GM21360 (cell line): Measurements from ENCODE around the gene PARP11.

Experiments
- ATAC-seq: cut with Tn5 transposase; IDR thresholded peaks from one replicate; pipeline ENCODE4 v1.9.1; 2021; ENCODE audit warnings: mild to moderate bottlenecking, moderate library complexity; ENCODE audit not compliant: unreplicated experiment

Gene PARP11, protein sequence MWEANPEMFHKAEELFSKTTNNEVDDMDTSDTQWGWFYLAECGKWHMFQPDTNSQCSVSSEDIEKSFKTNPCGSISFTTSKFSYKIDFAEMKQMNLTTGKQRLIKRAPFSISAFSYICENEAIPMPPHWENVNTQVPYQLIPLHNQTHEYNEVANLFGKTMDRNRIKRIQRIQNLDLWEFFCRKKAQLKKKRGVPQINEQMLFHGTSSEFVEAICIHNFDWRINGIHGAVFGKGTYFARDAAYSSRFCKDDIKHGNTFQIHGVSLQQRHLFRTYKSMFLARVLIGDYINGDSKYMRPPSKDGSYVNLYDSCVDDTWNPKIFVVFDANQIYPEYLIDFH

DNA sequence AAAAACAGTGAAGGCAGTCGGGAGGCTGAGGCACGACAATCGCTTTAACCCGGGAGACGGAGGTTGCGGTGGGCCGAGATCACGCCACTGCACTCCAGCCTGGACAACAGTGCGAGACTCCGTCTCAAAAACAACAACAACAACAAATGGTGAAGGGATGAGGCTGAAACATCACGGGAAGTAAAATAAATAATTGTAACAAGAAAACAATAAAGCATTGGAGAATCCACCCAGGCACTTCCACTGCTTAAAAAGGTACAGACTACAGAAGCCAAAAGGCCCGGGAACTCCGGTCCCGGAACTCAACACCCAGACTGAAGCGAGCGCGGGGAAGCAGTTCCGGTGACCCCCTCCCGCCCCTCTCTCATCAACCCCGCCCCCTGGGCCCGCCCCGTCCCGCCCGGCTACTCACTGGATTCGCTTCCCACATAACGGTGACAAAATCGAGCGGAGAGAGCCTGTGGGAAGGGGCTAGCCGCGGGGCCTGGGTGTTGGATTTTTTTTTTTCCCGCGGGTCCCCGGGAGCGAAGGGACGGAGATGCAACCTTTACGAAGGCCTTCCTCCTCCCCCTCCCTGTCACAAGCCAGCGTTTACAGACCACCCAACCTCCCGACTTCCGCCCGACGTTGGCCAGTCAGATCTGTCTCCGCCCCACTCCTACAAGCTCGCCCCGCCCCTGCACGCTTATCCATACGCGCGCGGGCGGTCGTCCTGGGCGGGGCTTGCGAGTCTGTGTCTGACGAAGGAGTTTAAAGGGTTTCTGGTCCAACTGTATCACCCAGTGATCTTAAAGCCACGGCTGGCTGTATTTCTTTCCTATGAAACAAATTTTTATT lies at the start of gene PARP11:
PARP11 (minus strand) TSS at position 600 of the 837 bp plus-strand sequence; CDS start at position 430, 170 bp downstream.
- peak; percentile 93 for ATAC-seq

DNA sequence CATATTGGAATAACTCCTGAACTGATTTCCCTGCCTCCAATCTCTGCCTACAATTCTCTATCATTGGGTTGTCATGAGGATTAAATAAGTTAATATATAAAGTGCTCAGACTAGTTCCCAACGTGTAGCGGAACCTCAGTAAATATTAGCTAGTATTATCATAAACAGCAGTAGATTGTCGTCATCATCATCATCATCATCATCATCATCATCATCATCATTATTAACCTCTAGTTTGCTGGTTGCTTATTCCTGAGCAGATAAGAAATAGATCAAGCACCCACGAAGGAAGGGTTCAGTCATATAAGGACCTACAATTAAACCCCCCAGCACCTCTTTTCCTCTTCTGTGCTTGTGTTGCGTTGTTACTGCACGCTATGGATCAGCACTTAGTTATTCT lies 48.8 kb upstream of the PARP11 start:
- no peak for ATAC-seq

DNA sequence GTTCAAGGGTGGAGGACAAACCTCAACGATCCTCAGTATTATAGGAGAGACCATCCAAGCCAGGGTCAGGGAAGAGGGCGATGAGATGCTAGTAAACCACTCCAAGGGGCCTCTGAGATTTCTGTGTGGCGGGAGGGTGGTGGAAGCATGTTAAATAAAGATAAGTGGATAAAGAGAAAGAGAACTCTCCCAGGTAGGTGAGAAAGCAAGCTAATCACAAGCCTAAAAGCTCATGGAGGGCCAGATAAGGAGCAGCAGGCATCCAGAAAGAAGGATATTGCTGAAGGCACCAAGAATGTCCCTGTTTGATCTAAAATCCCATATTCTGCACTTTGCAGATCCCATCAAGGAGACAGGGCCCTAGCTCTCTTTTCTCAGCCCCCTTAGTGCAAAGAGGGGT lies 48.3 kb upstream of the PARP11 start:
- no peak for ATAC-seq

DNA sequence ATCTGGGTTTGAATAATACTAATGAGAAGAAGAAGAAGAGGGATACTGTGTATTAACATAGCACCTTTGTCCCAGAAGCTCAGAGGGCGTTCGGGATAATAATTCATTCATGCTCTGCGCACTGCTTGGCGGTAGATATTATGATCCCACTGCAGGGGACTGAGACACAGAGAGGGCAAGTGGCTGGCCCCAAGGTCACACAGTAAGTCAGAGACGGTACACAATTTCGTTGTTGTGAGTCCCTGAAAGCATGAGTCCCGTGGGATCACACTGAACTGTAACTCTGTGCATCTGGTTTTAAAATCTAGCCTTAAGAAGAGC lies 47.9 kb upstream of the PARP11 start:
- ATAC-seq = no peak

DNA sequence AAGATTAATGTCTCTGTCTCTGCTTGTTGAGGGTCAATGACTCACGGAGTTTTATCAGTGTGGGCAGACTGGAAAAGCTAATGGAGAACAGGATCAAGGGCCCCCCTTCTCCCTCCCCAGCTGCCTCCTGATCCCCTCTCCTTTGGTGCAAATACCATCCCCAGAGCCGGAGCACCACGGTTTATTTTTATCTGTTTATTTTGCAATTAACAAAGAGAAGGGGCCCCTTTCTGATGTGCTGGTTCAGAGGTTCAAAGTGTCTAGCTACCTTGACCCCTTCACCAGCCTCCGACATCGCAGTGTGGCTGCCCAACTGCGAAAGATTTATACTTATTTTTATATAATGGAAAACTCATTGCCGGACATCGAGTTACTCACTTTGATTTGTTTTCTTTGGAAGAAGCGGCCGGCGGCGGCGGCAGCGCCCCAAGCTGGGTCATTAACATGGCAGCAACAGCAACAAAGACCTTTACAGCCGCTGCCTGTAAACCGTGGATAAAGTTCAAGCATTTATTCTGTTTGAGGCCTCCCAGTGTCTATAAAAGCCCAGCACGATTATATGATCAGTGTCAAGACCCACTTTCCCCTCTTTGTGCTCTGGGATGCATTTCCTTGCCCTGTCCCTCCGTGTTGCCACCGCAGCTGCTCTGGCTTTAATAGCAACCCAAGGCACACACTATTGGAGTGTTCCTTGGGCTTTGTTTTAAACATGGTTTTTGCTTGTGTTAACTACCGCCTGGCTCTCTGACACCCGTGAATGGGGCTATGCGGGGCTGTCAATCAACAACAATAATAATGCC lies 47.4 kb upstream of the PARP11 start:
- no peak for ATAC-seq

DNA sequence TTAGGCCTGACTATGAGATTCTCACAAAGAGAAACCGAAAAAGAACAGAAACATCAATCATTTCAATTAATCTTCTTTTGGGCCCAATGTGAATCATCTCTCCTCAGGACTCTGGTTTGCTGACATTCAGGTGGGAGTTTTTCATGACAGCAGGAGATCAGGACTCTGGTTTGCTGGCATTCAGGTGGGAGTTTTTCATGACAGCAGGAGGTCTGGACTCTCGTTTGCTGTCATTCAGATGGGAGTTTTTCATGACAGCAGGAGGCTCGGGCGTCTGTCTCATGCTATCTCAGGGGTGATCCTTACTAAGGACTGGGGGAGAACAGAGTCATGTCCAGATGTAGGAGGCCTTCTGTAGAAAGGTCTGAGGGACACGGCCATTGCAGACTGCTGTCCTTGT lies 40.1 kb upstream of the PARP11 start:
- no peak for ATAC-seq

DNA sequence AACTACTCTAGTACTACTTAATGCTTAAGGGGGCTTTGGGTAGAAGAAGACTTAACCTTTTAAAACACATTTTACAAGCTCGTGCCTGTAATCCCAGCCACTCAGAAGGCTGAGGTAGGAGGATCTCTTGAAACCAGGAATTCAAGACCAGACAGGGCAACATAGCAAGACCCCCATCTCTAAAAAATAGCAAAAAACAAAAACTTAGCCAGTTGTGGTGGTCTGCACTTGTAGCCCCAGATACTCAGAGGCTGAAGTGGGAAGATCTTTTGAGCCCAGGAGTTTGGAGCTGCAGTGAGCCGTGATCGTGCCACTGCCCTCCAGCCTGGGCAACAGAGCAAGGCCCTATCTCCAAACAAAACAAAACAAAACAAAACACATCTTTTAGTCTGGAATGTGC lies 39.7 kb upstream of the PARP11 start:
- no peak for ATAC-seq

DNA sequence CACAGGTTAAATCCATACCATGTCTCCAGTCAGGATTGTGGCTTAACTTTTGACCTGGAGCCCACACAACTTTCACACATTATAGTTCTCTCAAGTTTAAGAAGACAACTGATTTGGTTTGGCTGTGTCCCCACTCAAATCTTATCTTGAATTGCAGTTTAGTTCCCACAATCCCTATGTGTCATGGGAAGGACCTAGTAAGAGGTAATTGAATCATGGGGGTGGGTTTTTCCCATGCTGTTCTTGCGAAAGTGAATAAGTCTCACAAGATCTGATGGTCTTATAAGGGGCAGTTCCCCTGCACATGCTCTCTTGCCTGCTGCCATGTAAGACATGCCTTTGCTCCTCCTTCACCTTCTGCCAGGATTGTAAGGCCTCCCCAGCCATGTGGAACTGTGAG lies 38.2 kb upstream of the PARP11 start:
- no peak for ATAC-seq

DNA sequence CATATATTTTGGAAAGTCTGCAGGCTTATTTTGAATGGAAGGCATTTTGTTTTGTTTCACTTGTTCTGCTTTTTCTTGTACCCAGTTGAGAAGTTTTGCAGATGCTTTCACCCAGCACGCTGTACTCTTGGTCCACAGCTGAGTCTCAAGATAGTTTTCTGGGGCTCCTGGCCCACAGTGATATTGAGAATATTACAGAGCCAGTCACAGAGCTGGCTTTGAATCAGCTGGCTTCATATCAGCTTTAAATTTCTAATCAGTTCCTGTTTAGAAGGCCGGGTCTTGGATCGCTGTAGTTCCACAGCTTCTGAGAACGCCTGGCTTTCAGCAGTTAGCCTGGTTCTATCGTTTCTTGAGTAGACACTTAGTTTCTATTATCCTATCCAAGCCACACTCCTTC lies 32.5 kb upstream of the PARP11 start:
- no peak for ATAC-seq

DNA sequence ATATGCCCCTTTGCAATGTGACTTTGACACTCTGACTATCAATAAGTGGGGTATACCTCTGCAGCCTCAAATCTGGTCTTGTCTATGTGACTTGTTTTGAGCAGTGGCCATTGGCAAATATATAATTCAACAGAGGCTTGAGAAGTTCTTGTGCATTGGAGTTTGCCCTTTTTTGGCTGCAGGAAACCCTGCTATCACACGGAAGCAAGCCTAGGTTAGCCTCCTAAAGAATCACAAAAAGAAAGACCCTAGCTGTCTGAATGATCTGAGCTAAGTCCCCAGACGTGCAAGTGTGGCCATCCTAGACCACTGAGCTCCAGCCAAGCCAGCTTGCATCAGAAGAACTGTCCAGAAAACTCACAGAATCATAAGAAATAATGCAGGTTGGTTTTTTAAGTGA lies 31.8 kb upstream of the PARP11 start:
- ATAC-seq = no peak

DNA sequence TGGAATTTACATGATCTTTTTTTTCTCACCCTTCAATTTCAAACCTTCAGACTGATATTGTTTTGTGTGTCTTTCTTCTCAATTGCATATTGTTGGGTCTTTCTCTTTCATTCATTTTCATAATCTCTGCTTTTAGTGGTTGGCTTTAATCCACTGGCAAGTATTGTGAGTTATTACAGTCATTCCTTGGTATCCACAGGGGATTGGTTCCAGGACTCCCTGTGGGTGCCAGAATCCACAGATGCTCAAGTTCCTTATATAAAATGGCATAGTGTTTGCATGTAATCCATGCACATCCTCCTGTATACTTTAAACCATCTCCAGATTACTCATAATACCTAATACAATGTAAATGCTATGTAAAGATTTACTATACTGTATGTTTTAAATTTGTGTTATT lies 29.7 kb upstream of the PARP11 start:
- no peak for ATAC-seq

DNA sequence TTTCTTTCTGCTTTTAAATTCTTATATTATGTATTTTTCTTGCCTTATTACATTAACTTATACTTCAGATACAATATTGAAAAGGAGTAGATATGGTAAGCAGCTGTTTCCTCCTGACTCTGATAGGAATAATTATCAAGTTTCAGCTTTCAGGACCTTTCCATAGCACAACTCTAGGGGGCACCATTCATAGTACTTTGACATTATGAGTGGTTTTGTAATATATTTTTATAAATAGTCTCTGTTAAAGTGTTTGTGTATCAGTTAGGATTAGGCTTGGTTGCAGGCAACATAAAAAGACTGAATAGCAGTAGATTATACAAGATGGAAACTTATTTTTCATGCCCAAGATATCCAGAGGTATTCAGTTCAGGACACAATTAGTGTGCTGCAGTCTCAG lies 27.9 kb upstream of the PARP11 start:
- ATAC-seq = no peak

DNA sequence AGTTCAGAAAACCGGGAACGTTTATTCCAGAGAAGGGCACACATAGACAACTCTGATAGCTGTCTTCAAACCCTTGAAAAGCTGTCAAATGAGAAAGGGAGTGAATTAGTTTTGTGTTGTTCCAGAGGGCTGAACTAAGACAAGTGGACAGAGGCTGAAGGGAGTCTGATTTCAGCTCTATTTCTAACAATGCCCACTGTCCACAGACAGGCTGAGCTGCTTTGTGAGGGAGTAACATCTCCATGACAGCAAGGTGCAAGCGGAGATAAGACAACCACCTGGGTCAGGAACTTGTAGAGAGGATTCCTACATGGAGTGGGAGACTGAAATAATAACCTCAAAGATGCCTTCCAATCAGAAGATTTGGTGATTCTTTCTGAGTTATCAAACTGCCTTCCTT lies 25.6 kb upstream of the PARP11 start:
- no peak for ATAC-seq

DNA sequence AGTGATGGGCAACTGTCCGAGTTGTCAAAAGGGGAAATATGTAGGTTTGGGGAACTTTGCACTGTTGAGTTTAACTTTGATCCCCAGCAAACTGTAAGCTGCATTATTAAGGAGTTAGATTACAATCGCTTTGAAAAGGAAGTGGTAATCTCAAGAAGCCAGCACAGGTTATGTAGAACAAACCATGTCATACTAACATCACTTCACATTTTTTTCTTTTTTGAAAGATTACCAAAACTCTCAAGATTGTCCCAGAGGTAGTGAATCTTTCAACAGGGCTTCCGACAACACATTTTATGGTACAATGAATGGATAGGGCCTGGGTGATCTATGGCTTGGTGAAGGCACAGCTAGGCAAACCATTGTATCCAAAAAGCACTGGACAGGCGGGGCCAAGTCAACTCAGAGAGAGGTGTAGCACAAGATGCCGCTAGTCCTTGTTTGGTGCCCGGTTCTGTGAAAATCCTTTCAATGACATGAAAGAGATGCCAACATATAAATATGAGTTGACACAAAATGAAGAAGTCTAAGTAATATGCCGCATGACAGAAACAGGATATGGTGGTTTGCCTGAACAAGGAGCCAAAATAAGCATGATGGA lies 24.3 kb upstream of the PARP11 start:
- no peak for ATAC-seq

DNA sequence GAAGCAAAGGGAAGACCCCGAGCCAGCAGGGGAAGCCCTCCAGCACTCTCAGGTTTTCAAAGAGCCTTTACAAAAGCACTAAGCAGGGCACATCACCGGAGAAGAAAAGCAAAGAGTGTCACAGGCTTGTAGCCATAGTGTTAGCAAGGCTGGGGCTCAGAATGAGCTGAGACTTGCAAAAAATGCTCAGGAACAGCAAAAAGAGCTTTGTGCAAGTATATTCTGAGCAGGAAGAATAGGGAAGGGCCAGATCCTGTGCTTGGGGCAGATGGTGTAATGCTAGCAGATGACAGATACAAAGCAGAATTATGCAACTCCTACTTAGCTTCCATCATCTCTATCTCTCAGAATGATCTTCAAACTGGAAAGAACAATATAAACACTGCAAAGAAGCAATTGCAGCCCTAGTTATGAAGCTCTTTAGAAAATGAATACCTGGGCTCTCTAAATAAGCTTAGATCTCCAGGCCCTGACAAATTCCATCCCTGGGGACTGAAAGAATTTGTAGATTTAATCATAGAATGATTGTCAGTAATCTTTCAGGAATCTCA lies 23.7 kb upstream of the PARP11 start:
- no peak for ATAC-seq

DNA sequence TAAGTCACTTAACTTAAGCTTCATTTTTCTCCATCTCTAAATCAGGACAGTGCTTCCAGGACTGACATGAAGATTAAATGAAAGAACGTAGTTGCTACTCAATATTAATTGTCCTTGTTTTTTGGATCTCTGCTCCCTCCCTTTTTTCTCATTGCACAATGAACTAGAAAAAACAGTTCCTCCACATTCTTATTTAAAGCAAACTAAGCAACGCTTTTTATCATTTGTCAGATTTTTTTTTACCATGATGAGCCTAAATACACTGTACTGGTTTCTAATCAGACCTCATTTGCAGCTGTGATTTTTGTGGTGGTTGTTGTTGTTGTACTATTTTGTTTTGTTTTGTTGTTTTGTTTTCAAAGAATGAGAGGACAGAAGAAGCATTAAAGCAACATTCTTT lies 23.2 kb upstream of the PARP11 start:
- ATAC-seq = no peak

DNA sequence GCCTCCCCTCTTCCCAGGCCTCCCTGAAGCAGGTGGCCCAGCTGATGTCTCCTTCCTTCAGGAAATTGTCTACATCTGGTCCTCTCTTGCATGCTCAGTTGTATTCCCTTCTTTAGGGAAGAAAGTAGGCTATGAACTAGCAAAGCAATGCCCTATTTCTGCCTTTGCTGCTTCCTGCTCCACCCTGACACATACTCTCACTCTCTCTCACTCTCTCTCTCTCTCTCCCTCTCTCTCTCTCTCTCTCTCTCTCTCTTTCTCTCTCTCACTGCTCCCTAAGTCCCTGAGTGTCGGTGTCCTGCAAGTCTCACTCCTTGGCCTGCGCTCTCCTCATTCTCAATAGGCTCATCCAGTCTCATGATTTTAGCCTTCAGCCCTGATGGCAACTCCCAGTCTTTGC lies 19.4 kb upstream of the PARP11 start:
- ATAC-seq = no peak

DNA sequence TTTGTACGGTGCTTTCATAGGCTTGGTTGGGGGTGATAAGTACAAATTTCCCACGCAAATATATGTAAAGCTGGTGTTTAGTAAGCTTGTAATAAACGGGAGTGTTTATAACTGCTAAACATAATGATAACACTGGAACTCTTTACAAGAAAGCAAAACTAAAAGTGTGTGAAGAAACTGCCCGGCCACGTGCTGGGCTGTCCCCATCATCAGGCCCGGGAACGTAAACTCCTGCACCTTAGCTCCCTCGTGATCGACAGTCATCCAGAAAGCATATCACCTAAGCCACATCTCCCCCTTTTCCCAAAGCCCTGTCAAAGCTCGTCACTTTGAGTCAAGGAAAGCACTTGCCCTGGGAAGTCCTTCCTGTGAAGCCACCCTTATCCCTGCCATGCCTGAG lies 18.0 kb upstream of the PARP11 start:
- no peak for ATAC-seq

DNA sequence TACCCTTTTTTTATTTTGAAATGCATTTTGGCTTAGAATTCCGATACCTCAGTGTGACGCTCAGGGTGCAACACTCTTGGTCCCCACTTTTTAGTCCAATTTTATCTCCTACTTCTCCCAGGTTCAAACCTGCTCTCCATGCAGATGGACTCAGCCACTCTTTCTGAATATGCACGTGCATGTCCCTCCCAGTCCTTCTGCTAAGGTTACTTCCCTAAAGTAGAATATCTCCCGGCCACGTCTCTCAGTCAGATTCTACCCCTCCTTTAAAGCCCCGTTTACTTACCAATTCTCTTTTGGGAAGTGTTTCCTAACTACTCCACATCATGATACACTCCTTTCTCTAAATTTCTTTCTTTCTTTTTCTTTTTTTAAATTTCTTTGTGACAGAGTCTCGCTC lies 15.5 kb upstream of the PARP11 start:
- ATAC-seq = no peak

DNA sequence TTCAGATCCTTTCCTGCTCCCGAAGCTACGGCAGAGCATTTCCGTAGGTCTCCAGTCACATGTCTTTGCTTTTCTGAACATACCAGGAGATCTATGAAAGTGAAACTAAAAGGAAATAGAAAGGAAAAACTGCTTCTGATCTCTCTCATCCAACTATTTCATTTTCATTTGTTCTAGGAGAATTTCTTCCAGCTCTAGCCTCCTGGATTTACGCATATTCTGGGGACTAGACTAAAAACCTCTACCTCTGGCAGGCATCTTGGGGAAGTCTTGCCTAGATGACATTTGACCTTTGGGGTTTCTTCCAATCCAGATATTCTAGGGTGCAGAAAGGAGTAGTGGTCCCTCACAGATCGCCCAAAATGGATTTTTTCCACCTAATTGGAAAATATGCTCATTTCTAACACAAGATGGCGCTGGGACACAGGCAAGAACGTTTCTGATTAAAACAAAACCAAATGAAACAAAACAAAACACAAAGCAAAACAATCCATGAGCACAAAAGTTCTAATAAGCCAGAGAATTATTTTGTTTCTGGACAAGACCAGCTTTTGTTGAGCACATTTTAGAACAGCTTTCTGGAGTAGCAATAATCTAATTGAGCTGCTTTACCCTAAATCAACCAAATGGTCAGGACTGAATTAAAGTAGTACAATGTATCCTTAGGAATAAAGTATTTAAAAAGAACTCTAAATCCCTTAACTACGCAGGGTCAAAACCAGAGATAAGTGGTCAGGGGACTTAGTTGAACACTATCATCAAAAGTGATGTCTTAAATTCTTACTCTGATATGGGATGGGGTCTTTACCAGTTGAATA lies 12.3 kb upstream of the PARP11 start:
- ATAC-seq = no peak
